GM19372 (cell line): ENCODE measurements around the gene TK1.
"Not testable (repeated sequence)": the region's sequence is repeated elsewhere in the genome, so short reads cannot be mapped to it uniquely, and the experiment has no call there.

Experiments used
- ATAC-seq: cut with Tn5 transposase; IDR thresholded peaks from one replicate; pipeline ENCODE4 v1.9.1; 2021; ENCODE audit warnings: mild to moderate bottlenecking, low read depth, moderate library complexity; ENCODE audit not compliant: unreplicated experiment

The TK1 gene

DNA sequence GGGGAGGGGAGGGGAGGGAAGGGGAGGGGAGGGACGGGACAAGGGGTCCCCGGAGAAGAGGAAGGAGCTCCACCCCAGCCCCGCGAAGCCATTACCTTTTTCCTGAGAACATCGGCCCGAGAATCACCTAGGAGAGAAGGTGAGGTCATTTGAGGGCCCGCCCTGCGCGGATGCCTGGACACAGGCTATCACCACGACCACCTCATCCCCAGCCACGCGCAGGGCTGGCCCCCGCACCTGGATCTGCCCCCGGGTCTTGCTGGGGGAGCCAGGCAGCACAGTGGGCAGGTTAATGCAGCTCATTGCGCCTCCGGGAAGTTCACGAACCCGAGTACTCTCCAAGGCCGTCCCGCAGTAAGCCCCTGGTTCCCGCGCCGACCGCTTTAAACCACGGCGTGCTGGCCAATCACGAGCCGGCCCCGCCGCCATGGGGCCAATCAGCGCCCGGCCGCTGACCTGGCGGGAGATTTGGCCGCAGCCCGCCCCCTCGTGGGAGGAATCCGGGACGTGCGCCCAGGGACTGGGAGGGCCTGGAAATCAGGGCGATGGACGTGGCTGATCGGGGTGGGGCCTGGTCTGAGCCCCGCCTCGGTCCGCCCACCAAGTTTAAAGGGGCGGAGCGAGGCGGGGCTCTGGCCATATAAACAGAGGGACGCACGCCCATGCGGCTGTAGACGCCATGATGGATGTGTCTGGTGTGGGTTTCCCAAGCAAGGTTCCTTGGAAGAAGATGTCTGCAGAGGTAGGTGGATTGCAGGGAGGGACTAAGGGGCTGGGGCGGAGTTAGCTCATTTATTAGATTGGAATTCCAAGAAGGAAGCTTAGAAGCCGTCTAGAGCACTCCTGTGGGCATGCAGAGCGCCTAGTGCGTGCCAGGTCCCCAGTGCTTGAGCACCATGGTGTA, at the start of gene TK1, which contains the start of gene AFMID:
TSS of gene TK1 (minus strand) at position 361 of the 904 bp plus-strand sequence. CDS start at position 303, 58 bp downstream.
TSS of gene AFMID (plus strand) at position 671 of the 904 bp plus-strand sequence. CDS start at position 680, 9 bp downstream.
- ATAC-seq = peak; percentile 89

- ATAC-seq = no peak
Measured at GRCh38 chr17:78235885-78236284, 49.0 kb upstream of the TK1 start.

DNA sequence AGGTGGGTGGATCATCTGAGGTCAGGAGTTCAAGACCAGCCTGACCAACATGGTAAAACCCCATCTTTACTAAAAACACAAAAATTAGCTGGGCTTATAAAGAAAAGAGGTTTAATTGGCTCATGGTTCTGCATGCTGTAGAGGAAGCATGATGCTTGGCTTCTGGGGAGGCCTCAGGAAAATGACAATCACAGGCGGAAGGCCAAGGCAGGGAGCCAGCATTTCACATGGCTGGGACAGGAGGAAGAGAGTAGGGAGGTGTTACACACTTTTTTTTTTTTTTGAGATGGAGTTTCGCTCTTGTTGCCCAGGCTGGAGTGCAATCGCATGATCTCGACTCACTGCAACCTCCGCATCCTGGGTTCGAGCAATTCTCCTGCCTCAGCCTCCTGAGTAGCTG, 48.2 kb upstream of the TK1 start:
- not testable (repeated sequence) for ATAC-seq

- no peak for ATAC-seq
Measured at GRCh38 chr17:78234261-78234865, 47.5 kb upstream of the TK1 start.

DNA sequence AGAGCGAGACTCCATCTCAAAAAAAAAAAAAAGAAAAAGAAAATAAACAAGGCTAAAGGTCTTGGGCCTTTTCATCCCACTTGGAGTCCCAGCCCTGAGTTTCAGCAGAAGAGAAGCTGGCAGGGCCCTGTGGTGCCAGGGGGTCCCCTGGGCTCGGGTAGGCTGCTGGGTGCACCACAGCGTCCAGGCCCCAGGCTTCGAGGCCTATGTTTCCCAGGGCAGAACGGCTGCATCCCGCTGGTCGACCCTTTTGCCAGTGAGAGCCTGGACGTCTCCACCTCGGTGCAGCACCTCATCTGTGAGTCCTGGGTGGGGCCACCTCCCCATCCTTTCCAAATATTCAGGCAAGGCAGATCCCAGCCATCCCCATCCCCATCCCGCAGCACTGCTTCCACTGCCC, 46.8 kb upstream of the TK1 start:
- no peak for ATAC-seq

- ATAC-seq = no peak
Measured at GRCh38 chr17:78232859-78233173, 46.0 kb upstream of the TK1 start.

DNA sequence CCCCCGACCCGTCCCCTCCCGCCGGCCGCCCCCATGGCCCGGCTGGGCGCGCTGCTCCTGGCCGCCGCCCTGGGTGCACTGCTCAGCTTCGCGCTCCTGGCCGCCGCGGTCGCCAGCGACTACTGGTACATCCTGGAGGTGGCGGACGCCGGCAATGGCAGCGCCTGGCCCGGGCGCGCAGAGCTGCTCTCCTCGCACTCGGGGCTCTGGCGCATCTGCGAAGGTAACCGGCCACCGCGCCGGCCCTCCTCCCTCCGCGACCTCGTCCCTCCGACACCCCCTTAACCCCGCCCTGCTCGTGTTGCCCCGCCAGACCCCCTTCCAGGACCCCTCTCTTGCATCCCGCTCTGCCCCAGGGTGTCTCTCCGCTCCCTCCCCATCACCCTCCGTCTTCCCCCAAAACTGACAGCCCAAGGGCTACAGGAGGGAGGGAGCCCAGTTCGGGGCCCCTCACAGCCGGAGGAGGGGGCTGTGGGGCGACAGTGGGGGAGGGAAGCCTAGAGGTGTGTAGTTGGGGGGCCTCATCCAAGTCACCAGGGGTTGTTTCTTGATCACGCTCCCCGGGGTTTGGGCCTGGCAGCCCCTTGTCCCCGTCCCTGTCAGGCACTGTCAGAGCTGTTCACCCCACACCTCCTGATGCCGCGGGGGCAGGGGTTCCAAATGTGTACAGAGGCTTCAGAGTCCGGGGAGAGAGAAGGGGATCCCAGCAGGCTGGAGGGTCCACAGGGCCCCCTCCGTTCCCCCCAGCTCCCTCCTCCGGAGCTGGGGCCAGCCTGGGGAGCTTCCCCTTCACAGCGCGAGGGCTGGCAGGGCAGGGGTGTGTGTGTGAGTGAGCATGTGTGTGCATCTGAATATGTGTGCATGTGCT, 45.4 kb upstream of the TK1 start:
- no peak for ATAC-seq

DNA sequence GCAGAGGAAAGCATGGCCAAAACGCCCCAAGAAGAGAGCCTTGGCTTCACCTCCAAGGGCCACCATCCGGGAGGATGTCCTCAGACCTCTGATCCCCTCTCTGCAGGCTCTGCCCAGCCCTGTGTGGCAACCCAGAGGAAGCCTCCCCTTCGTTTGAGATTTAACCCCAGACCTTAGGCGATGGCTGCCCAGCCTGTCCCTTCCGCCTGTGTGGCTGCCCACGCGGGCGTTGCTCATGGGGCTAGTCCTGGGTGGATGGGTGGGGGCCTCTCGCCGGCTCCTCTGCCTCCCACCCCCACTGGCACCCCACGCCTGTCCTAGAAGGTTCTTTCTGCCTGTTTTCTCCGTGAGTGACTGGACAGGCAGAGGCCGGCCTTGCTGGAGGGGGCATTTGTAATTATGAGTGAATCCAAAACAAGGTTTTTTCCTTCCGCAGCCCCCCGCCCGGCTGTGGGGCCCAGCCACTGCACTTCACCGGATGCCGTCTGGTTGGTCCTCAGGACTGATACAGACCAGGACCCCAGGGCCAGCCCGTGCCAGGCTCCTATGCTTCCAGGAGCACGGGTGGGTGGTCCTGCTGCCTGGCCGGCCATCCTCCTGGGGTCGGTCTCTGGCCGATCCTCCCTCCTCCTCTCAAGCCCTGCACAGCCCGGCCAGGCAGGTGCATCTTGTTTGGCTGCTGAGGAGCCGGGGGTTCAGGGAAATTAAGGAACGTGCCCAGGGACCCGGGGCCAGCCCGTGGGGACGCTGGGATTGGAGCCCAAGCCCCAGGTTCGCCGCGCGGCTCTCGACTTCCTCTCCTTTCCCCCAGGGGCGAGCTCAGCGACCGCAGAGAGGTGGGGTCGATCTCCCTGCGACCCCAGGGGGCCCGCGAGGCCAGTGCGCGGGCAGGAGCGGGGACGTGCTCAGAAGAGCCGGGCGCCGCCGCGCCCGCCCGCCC, 44.4 kb upstream of the TK1 start, which contains the start of gene TMEM235:
TSS of gene TMEM235 (plus strand) at position 636 of the 940 bp plus-strand sequence. CDS start 393 bp downstream, outside the sequence.
- ATAC-seq = no peak

DNA sequence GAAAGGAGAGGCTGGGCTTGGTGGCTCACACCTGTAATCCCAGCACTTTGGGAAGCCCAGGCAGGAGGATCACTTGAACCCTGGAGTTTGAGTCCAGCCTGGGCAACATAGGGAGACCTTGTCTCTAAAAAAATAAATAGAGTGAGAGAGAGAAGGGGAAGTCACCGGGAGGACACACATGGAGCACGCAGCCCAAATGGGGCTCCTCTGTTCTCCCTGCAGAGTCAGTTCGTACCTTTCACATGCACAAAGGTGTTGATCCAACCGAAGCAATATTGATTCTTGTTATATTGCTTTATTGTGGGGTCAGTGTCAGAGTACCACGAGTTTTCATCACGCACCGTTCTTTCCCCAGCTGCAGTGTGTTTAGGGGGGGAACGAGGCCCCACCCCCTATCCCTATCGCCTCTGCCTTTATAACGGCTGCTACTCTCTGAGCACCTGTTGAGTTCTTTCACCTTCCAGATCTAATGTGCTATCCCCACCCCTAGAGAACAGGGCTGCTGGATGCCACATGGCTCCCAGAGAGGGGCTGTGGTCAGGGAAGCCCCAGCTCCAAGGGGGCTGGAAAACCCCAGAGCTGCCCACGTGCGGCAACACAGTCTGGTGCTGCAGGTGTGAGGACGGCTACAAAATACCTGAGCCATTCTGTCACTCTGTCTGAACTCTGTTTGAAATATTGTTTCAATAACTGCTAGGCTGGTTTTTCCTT, 43.6 kb upstream of the TK1 start:
- ATAC-seq = no peak

DNA sequence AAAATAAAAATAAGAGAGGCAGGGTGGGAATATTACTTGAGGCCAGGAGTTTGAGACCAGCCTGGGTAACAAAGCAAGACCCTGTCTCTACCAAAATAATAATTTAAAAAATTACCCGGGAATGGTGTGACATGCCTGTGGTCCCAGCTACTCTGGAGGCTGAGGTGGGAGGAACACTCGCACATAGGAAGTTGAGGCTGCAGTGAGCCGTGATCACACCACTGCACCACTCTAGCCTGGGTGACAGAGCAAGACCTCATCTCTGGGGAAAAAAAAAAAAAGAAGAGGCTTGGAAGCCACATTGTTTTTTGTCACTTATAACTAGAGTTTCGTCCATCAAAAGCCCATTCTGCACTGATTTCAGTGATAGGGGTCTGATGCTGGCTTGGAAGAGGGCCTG, 41.3 kb upstream of the TK1 start:
- ATAC-seq = no peak

DNA sequence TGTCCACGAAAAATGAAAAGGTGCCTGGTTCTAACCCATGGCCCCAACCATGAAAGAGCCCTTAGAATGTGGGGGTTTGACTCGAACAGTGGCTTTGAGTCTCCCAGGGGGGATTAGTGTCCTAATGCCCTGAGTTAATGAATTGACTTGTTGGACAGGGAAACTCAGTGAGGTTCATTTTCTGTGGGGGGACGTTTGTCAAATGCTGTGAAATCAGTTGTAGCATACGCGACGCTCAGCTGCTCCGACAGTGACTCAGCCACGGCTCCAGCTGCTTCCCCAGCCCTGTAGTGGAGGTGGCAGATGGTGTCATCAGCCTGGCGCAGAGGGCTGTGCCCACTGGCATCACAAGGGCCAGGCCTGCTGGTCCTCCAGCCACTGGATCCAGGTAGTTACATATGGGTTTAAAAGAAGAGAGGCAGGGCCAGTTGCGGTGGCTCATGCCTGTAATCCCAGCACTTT, 40.6 kb upstream of the TK1 start:
- ATAC-seq = no peak

- ATAC-seq = no peak
Measured at GRCh38 chr17:78226759-78227454, 40.1 kb upstream of the TK1 start.

GRCh38 chr17:78226055-78226758, 39.4 kb upstream of the TK1 start:
- ATAC-seq = no peak

DNA sequence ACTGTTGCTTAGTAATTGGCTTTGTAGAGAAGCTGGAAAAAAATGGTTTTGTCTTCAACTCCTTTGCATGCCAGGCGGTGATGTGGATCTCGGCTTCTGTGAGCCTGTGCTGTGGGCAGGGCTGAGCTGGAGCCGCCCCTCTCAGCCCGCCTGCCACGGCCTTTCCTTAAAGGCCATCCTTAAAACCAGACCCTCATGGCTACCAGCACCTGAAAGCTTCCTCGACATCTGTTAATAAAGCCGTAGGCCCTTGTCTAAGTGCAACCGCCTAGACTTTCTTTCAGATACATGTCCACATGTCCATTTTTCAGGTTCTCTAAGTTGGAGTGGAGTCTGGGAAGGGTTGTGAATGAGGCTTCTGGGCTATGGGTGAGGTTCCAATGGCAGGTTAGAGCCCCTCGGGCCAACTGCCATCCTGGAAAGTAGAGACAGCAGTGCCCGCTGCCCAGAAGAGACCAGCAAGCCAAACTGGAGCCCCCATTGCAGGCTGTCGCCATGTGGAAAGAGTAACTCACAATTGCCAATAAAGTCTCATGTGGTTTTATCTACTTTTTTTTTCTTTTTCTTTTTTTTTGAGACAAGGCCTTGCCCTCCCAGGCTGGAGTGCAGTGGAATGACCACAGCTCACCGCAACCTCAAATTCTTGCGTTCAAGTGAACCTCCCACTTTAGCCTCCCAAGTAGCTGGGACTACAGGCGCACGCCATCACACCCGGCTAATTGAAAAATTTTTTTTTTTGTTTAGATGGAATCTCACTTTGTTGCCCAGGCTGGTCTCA, 38.4 kb upstream of the TK1 start:
- ATAC-seq = no peak

DNA sequence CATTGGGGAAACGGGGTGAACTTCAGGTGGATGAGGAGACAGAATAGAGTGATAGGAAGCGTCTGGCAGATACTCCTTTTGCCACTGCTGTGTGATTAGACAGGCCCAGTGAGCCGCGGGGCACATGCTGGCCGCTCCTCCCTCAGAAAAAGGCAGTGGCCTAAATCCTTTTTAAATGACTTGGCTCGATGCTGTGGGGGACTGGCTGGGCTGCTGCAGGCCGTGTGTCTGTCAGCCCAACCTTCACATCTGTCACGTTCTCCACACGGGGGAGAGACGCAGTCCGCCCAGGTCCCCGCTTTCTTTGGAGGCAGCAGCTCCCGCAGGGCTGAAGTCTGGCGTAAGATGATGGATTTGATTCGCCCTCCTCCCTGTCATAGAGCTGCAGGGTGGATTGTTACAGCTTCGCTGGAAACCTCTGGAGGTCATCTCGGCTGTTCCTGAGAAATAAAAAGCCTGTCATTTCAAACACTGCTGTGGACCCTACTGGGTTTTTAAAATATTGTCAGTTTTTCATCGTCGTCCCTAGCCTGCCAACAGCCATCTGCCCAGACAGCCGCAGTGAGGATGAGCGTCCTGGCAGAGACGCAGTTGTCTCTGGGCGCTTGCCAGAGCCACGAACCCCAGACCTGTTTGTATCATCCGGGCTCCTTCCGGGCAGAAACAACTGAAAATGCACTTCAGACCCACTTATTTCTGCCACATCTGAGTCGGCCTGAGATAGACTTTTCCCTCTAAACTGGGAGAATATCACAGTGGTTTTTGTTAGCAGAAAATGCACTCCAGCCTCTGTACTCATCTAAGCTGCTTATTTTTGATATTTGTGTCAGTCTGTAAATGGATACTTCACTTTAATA, 37.6 kb upstream of the TK1 start:
- ATAC-seq = no peak

DNA sequence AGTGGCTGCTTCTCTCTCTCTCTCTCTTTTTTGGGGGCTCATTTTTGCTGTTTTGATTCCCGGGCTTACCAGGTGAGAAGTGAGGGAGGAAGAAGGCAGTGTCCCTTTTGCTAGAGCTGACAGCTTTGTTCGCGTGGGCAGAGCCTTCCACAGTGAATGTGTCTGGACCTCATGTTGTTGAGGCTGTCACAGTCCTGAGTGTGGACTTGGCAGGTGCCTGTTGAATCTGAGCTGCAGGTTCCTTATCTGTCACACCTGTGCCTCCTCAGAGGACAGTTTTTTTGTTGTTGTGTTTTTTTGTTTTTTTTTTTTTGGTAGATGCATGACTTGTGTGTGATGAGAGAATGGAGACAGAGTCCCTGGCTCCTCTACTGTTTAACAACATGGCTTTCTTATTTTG, 36.9 kb upstream of the TK1 start:
- no peak for ATAC-seq
